Raji (cell line): Measurements from ENCODE around the gene APBA3.

Source experiments
- POLR2A ChIP-seq: IDR thresholded peaks from 2 replicates; pipeline ENCODE4 v1.6.1; 2011; ENCODE audit warnings: low read depth, low read length, control low read depth; ENCODE audit not compliant: insufficient read depth

APBA3 gene

DNA sequence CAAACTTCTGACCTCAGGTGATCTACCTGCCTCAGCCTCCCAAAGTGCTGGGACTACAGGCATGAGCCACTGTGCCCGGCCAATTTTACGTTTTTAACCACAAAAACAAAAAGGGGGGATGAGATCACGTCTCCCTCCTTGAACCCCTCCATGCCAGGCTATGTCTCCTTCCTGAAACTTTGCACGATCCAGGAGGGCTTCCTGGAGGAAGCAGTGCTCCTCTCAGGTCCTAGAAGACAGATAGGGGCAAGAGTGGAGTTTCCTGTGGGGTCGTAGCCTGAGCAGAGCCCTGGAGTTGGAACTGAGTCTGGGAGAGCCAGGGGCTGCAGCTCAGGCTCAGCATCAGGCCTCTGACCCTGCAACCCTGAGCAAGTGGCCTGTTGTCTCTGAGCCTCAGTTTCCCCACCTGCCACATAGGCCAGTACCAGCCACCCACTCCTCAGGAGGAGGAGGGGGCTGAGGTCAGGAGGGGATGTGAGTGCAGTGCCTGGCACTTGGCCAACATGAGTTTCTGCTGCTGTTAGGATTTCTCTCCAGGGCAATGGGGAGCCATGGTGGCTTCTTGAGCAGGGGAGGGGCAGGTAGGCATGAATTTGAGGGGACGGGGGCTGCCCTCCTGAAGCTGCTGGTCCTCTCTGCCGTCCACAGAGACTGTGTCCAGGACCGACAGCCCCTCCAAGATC is 16.0 kb downstream of the APBA3 start:
- no peak for TF ChIP-seq POLR2A

DNA sequence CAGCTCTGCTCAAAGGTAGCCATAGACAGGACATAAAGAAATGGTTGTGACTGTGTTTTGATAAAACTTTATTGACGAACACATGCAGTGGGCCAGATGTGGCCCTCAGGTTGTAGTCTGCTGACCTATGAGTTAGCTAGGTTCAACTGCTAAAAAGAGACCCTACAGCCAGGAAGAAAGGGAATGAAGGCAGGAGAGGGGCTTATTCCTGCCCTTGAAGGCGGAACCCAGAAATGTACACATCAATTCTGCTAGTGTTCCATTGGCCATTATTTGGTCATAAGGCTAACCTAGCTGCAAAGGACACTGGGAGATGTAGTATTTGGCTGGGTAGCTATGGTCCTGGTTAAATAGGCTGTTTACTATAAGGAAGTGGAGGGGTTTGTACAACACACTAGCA is 18.0 kb downstream of the APBA3 start:
- TF ChIP-seq POLR2A = no peak

DNA sequence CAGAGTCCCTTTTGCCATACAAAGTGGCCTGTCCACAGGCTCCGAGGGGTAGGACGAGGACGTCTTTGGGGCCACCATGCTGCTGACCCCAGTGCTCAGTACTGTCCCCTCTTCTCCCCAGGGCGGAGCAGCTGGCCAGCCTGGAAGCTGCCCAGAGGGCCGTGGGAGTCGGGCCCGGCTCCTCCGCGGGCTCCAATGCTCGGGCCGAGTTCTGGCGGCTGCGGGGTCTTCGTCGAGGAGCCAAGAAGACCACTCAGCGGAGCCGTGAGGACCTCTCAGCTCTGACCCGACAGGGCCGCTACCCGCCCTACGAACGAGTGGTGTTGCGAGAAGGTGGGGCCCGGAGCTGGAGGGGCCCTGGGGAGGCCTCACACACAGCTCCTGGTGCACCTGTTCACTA is 21.1 kb downstream of the APBA3 start:
- TF ChIP-seq POLR2A = no peak

DNA sequence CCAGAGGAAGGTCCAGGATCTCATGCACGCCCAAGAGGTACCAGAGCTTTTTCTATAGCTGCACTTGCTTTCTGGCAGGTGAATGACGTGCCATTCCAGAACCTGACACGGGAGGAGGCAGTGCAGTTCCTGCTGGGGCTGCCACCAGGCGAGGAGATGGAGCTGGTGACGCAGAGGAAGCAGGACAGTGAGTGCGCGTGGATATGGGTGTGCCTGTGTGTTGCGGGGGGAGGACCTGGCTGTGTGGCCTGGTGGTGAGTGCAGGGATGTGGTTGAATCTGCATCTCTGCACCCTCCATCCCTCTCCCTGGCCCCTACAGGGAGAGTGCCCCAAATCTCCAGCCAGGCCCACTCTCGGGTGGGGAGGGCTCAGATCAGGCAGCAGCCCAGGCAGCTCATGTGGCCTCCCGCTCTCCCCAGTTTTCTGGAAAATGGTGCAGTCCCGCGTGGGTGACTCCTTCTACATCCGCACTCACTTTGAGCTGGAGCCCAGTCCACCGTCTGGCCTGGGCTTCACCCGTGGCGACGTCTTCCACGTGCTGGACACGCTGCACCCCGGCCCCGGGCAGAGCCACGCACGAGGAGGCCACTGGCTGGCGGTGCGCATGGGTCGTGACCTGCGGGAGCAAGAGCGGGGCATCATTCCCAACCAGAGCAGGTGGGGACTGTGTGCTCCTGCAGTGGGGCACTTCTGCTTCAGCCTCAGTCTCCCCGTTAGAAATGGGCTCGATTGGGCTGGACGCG is 22.8 kb downstream of the APBA3 start:
- TF ChIP-seq POLR2A = no peak

DNA sequence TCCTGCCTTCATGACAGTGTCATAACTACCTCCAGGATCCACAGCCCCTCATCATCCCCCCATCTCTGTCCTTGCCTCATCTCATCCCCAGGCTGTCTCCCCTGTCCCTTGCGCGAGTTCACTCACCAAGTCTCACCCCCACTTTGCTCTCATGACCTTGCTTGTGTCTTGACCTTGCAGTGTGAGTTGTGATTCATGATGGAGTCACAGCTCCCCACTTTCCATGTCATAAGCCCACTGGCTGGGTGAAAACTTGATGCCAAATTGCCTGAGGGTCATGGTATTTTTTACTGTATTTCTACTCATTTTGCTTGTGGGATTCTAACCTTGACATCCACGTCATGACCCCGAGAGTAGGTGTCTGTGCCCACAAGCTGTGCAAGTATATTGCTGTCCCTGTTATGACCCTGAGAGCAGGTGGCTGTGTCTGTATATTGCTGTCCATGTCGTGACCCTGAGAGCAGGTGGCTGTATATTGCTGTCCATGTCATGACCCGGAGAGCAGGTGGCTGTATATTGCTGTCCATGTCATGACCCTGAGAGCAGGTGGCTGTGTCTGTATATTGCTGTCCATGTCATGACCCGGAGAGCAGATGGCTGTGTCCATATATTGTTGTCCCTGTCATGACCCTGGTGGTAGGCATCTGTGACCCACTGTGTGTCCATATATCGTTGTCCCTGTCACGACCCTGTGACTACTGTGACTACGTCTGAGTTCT is 23.8 kb downstream of the APBA3 start:
- no peak for TF ChIP-seq POLR2A

DNA sequence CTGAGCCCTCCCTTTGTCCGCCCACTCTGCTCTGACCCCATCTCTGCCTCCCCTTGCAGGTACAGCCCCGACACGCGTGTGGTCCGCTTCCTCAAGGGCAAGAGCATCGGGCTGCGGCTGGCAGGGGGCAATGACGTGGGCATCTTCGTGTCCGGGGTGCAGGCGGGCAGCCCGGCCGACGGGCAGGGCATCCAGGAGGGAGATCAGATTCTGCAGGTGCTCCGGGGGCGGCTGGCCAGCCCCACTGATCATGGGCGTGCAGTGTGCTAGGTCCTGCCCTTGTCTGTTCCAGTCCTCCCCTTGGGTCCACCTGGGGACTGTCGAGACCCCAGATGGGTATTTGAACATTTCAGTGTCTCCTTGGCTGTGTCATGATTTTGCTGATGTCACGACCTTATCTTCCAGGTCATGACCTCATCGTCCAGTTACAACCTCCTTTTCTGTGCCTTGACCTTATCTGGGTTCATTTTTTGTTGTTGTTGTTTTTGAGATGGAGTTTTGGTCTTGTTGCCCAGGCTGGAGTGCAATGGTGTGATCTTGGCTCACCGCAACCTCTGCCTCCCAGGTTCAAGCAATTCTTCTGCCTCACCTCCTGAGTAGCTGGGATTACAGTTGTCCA is 25.3 kb downstream of the APBA3 start:
- no peak for TF ChIP-seq POLR2A

DNA sequence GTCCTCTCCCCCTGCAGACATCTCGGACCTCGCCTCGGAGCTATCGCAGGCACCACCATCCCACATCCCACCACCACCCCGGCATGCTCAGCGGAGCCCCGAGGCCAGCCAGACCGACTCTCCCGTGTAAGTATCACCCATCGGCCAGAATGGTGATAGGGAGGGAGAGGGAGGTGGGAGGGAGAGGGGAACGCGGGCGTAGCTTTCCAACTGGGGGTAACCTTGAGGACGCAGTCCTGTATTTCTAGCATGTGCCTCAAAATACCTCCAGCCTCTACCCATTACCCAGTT is 27.2 kb downstream of the APBA3 start:
- no peak for TF ChIP-seq POLR2A

DNA sequence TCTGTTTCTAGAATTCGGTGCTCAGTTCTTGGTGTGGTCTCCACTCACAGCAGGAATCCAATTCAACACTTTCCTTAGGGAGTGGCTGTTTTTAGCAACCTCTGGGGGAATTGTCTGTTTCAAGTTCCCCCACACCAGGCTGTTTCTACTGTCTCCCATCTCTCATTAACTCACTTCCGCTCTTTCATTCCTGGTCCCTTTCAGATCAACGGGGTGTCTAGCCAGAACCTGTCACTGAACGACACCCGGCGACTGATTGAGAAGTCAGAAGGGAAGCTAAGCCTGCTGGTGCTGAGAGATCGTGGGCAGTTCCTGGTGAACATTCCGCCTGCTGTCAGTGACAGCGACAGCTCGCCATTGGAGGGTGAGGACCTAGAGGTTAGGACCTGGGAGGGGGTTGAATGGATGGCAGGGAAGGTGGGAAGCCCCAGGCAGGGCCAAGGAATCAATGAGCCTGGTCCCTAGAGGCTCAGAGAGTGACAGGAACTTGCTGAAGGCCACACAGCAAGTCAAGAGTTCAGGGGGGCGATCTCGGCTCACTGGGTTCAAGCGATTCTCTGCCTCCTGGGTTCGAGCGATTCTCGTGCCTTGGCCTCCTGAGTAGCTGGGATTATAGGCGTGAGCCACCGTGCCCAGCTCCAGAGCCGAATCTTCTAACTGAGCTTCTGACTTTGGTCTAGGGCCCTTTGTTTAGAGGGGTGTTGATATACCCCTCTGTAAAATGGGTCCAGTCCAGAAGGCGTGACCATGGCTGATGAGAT is 27.8 kb downstream of the APBA3 start:
- no peak for TF ChIP-seq POLR2A

DNA sequence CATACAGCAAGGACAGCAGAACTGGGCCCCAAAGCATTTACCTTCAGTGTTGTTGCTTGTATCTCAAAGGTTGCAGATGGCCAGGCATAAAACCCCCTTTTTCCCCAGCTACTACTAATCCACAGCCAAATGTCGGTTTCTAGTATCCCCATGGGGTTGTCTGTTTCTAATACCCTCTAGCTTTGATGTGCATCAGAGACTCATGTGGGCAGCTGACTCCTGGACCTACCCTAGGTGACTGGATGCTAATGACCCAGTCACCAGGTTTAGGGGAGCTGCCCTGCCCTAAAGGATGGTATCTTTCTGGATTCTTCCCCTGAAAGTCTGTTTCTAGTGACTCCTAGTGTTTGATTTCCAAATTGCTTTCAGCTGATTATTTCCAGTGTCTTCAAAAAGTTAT is 29.4 kb downstream of the APBA3 start:
- TF ChIP-seq POLR2A = no peak

DNA sequence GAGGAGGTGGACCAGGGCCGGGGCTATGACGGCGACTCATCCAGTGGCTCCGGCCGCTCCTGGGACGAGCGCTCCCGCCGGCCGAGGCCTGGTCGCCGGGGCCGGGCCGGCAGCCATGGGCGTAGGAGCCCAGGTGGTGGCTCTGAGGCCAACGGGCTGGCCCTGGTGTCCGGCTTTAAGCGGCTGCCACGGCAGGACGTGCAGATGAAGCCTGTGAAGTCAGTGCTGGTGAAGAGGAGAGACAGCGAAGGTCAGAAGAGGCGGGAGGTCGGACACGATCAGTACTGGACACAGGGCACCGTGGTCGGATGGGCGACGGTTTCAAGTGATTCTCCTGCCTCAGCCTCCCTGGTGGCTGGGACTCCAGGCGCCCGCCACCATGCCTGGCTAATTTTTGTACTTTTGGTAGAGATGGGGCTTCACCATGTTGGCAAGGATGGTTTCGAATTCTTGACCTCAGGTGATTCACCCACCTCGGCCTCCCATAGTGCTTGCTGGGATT is 31.0 kb downstream of the APBA3 start:
- TF ChIP-seq POLR2A = no peak

DNA sequence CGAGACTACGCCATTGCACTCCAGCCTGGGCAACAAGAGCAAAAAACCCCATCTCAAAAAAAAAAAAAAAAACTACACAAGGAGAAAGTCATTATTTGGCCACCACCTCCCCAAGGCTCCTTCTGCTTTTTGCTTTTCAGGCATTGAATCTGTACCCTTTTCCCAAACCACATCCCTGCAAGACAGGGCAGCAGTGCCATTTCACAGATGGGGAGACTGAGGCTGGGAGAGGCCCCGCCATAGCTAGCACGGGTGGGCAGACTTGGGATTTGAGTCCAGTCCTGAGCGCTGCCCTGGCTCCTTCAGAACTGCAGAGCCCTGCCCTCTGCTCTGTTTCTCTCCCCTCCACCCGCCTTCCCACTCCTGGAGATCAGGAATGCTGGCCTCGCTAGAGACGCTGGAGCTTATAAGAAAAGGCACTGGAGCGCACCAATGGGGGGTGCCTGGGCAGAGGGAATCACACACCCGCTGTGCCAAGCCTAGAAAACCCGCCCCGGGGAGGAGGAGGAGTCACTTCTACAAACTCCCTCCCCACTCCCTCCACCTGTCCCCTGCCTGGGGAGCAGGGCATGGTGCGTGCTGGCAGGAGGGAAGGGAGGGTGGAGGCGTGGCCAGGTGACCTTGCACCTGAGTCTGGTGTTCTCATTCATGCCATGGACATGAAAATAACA is 35.7 kb downstream of the APBA3 start:
- no peak for TF ChIP-seq POLR2A

DNA sequence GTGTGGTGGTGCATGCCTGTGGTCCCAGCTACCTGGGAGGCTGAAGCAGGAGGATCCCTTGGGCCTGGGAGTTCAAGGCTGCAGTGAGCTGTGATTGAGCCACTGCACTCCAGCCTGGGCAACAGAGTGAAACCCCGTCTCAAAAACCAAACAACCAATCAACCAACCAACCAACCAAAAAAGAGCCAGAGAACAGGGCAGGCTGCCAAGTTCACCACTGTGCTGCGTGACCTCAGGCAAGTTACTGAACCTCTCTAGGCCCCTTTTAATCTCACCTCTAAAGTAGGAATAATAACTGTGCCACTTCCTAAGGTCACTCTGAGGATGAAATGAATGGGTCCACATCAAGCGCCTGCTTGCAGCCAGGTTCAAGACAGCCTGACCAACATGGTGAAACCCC is 36.4 kb downstream of the APBA3 start:
- no peak for TF ChIP-seq POLR2A

DNA sequence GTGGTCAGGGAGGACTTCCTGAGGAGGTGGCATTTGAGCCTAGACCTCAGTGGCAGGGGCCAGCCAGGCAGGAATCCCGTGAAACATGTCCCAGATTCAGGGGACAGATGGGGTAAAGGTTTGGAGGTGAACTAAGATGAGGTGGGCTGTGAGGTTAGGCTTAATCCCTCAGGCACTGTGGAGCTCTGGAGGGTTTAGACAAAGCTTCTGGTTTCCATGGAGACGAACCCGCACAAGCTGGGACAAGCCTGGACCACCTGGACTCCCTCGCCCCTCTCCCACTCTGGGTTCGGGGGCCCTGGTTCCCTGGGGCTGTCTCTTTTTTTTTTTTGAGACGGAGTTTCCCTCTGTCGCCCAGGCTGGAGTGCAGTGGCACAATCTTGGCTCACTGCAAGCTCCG is 37.6 kb downstream of the APBA3 start:
- no peak for TF ChIP-seq POLR2A

DNA sequence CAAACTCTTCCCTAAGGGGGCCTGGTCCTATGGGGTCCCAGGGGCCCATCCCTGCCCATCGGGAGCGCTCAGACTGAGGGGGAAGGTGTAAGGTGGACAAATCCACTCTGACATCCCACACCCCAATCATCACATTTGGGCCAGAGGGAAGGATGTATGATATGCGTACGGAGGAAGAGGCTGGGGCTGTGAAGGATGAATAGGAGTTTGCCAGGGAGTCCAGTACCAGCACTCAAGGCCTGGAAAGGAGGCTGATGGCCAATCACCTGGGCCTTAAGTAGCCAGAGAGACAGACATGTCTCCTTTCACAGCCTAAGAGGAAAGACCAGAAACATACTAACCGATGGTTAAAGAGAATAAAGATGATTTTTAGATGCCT is 38.4 kb downstream of the APBA3 start:
- no peak for TF ChIP-seq POLR2A

DNA sequence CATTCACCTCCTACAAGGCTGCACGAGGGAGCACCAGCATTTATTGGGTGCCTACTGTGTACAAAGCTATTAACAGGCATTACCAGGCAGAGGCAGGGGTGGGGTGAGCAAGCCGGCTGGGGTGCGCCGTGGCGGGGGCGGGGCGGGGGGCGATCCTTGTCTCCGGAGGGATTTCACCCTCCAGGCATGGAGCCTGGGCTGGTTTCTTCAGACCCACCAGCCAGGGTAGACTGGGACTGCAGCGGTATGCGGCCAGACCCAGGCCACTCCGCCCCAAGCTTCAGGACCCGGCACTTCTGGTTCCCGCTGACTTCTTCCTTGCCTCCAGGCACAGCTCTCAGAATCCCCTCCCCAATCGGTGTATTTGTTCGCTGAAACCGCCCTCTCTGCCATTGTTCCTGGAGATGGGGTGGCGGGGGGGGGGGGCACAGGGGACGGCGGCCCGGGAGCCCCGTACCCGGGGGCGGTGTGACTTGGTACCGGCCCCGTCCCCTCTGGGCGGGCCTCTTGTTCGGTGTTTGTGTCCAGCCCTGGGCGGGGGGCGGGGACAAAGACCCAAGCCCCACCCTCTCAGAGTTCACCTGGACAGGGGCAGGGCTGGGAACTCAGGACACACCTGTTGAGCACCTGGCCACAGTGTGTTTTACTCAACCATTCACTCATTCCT is 38.9 kb downstream of the APBA3 start:
- TF ChIP-seq POLR2A = no peak
